SU-DHL-6 (cell line): ENCODE data around the gene ETF1.

Experiments
- H2AFZ ChIP-seq: fragments of 200-600 bp; sonication (generic); 2 replicates; pipeline ENCODE4 v1.6.1; 2014; ENCODE audit warnings: low read depth, mild to moderate bottlenecking, moderate library complexity, mixed read lengths, antibody characterized with exemption, low read length; ENCODE audit not compliant: severe bottlenecking
- H3F3A ChIP-seq: fragments of 200-600 bp; shearing (Covaris generic); 2 replicates; pipeline ENCODE4 v1.6.0; 2016; ENCODE audit warnings: antibody characterized with exemption, mild to moderate bottlenecking; ENCODE audit not compliant: insufficient read depth
- H3K27ac ChIP-seq: fragments of 200-600 bp; sonication (generic); 2 replicates; pipeline ENCODE4 v1.5.1; 2016; ENCODE audit warnings: low read depth, mild to moderate bottlenecking, low read length, moderate library complexity, mixed read lengths
- H3K27me3 ChIP-seq: fragments of 200-600 bp; sonication (generic), shearing (Covaris generic); 2 replicates; pipeline ENCODE4 v1.6.0; 2014; ENCODE audit warnings: mild to moderate bottlenecking, low read length
- H3K36me3 ChIP-seq: fragments of 200-600 bp; sonication (generic); 2 replicates; pipeline ENCODE4 v1.6.1; 2014; ENCODE audit warnings: mild to moderate bottlenecking, low read length, mixed read lengths
- H3K4me2 ChIP-seq: fragments of 300-600, 200-600 bp; shearing (Covaris generic), sonication (generic); 2 replicates; pipeline ENCODE4 v1.6.0; 2014; ENCODE audit warnings: low read length, low read depth, mild to moderate bottlenecking; ENCODE audit not compliant: poor library complexity, severe bottlenecking
- H3K4me3 ChIP-seq: fragments of 200-600 bp; sonication (generic); 2 replicates; pipeline ENCODE4 v1.5.1; 2014; ENCODE audit warnings: antibody characterized with exemption, low read length, mild to moderate bottlenecking, mixed read lengths; ENCODE audit not compliant: insufficient read depth, poor library complexity, severe bottlenecking
- H3K79me2 ChIP-seq: fragments of 200-600 bp; sonication (generic); 2 replicates; pipeline ENCODE4 v1.6.1; 2014; ENCODE audit warnings: mild to moderate bottlenecking, low read length, moderate library complexity; ENCODE audit not compliant: insufficient read depth
- H3K9ac ChIP-seq: fragments of 200-600 bp; sonication (generic); 2 replicates; pipeline ENCODE4 v1.7.0; 2014; ENCODE audit warnings: mild to moderate bottlenecking, low read length
- H3K9me2 ChIP-seq: fragments of 200-600 bp; sonication (generic); replicated peaks from 2 replicates; pipeline ENCODE4 v1.6.1; 2014; ENCODE audit warnings: low read length; ENCODE audit not compliant: insufficient read depth
- H3K9me3 ChIP-seq: fragments of 200-600 bp; sonication (generic); 2 replicates; pipeline ENCODE4 v1.6.1; 2014; ENCODE audit warnings: low read length, mixed read lengths; ENCODE audit not compliant: insufficient read depth
- H4K20me1 ChIP-seq: fragments of 200-600 bp; sonication (generic); 2 replicates; pipeline ENCODE4 v1.6.1; 2014; ENCODE audit warnings: low read depth, mild to moderate bottlenecking, antibody characterized with exemption, low read length, moderate library complexity, mixed read lengths
- EZH2phosphoT487 ChIP-seq: fragments of 200-600 bp; sonication (generic), shearing (Covaris generic); conservative IDR thresholded peaks from 2 replicates; pipeline ENCODE4 v1.6.1; 2018; ENCODE audit warnings: mild to moderate bottlenecking, antibody characterized with exemption, low read length, moderate library complexity, mixed read lengths
- TF ChIP-seq, protein P1 (sequence below): fragments of 200-600 bp; sonication (generic); IDR thresholded peaks from one replicate; pipeline ENCODE4 v1.5.1; 2017; ENCODE audit warnings: antibody characterized with exemption, mild to moderate bottlenecking, low read length, moderate library complexity; ENCODE audit not compliant: insufficient read depth, poor library complexity, severe bottlenecking

ETF1 gene

DNA sequence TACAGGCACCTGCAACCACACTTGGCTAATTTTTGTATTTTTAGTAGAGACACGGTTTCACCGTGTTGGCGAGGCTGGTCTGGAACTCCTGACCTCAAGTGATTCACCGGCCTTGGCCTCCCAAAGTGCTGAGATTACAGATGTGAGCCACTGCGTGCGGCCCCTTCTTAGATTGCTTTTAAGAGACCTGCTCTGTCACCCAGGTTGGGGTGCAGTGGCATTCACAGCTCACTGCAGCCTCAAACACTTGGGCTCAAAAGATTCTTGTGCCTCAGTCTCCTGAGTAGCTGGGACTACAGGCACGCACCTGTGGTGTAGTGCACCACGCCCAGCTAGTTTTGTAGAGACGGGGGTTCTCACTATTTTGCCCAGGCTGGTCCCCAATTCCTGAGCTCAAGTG is 21.2 kb upstream of the ETF1 start:
- Histone ChIP-seq H3K79me2 (peaks cover 67% of the 10 kb centered on the region), H3K9me2 (no peaks in the 10 kb centered on the region), H3K4me2 (no peak overlapping the region), H3K4me3 (no peak overlapping the region), H3K27me3 (no peaks in the 10 kb centered on the region), H3K9me3 (no peaks in the 10 kb centered on the region), H2AFZ (no peak overlapping the region), H4K20me1 (peaks cover 19% of the 10 kb centered on the region; the same call in 1 of the 2 replicates), H3K9ac (no peak overlapping the region), H3K36me3 (peaks cover 62% of the 10 kb centered on the region), H3F3A (no peaks in the 10 kb centered on the region), H3K27ac (no peak overlapping the region)
- TF ChIP-seq, protein P1, sequence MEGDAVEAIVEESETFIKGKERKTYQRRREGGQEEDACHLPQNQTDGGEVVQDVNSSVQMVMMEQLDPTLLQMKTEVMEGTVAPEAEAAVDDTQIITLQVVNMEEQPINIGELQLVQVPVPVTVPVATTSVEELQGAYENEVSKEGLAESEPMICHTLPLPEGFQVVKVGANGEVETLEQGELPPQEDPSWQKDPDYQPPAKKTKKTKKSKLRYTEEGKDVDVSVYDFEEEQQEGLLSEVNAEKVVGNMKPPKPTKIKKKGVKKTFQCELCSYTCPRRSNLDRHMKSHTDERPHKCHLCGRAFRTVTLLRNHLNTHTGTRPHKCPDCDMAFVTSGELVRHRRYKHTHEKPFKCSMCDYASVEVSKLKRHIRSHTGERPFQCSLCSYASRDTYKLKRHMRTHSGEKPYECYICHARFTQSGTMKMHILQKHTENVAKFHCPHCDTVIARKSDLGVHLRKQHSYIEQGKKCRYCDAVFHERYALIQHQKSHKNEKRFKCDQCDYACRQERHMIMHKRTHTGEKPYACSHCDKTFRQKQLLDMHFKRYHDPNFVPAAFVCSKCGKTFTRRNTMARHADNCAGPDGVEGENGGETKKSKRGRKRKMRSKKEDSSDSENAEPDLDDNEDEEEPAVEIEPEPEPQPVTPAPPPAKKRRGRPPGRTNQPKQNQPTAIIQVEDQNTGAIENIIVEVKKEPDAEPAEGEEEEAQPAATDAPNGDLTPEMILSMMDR, result no peak
- no peak for TF ChIP-seq EZH2phosphoT487

DNA sequence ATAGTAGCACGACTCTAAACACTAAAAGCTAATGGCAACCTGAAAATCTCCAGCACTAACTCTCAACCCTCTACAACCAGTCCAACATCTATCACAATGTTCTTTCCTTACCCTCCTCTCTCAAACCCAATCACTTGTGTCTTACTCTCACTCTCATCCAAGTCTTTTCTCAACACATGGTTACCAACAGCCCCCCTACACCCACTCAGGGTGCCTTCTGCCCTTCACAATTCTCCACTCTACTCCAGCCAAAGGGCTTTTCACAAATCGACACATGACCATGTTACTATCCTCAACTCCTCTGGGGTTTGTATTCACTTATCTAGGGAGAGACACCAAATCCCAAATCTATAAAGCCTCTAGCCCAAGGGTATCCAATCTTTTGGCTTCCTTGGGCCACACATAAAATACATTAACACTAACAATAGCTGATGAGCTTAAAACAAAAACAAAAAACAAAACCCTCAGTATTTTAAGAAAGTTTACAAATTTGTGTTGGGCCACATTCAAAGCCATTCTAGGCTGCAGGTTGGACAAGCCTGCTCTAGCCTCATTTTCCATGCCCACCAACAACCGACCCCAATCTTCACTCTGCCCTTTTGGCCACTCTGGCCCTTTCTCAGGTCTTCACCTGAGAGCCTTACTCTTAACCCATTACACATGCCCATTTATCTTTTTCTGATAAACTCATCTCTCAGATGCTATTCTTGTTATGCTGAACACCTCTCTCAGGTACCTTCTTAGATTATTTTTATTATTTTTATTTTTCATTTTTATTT is 20.5 kb upstream of the ETF1 start:
- peaks cover 60% of the 10 kb centered on the region for H3K79me2 ChIP-seq
- H3K36me3 ChIP-seq, result peaks cover 60% of the 10 kb centered on the region
- H3K9ac ChIP-seq, result no peak overlapping the region
- TF ChIP-seq, protein P1, result no peak
- no peak for TF ChIP-seq EZH2phosphoT487
- H3K9me2 ChIP-seq, result no peaks in the 10 kb centered on the region
- no peaks in the 10 kb centered on the region for H3K9me3 ChIP-seq
- no peak overlapping the region for H3K4me2 ChIP-seq
- peaks cover 19% of the 10 kb centered on the region; the same call in 1 of the 2 replicates for H4K20me1 ChIP-seq
- no peak overlapping the region for H3K27ac ChIP-seq
- H2AFZ ChIP-seq, result no peak overlapping the region
- no peak overlapping the region for H3K4me3 ChIP-seq
- no peaks in the 10 kb centered on the region for H3F3A ChIP-seq
- no peaks in the 10 kb centered on the region for H3K27me3 ChIP-seq

DNA sequence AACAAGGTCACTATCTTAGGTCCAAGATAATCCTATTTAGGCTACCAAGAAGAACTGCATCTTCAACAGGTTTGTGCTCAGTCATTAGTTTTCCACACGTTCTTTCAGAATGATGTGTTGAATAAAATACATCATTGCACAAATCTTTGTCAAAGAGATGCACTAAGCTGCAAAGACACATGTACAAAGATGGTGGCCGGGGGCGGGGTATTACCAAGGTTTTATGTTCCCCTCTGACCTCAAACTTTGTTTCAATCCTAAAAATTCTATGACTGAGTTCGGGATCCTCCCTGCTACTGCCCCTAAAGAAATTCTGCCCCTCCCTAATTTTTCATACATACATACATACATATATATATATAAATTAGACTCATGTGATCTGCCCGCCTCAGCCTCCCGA is 17.9 kb upstream of the ETF1 start:
- Histone ChIP-seq H3K9me3 (no peaks in the 10 kb centered on the region), H3K27me3 (no peaks in the 10 kb centered on the region), H3K27ac (no peak overlapping the region), H3K9me2 (no peaks in the 10 kb centered on the region), H4K20me1 (peaks cover 15% of the 10 kb centered on the region; the same call in 1 of the 2 replicates), H3K4me3 (no peak overlapping the region), H3K4me2 (no peak overlapping the region), H3K36me3 (peaks cover 63% of the 10 kb centered on the region), H3K79me2 (peaks cover 35% of the 10 kb centered on the region), H2AFZ (no peak overlapping the region), H3K9ac (no peak overlapping the region), H3F3A (peaks cover 14% of the 10 kb centered on the region; the same call in 1 of the 2 replicates)
- no peak for TF ChIP-seq EZH2phosphoT487
- TF ChIP-seq, protein P1, result no peak
